PC-3 (cell line): Measurements from ENCODE around the gene TTF1. TPM values are rescaled to one million over a fixed set of nuclear protein-coding genes. Genes with fewer than 3 reads are reported as not detected.
A peak's percentile ranks its signal among the peaks of the same experiment; 100 is the strongest.

Experiments
- ATAC-seq: fragments of 200-7000 bp; cut with Tn5 transposase; 2 replicates; pipeline ENCODE4 v1.9.1; 2020; ENCODE audit warnings: mild to moderate bottlenecking, moderate library complexity
- BruUV-seq: library from RNA; stranded (reverse); fragments of 400-500 nt; replicated peaks from 2 replicates; lab custom pipeline; 2021; lab: Mats Ljungman, UMichigan
- CTCF ChIA-PET: fragments of 300-600 bp; sonication (Branson Sonifier 250); formaldehyde crosslinking; loops from one replicate; lab custom pipeline; 2022; ENCODE audit warnings: antibody characterized with exemption; lab: Charles Lee
- POLR2A ChIA-PET: fragments of 300-600 bp; sonication (Branson Sonifier 250); formaldehyde crosslinking; loops from one replicate; lab custom pipeline; 2022; ENCODE audit warnings: antibody characterized with exemption; ENCODE audit not compliant: unreplicated experiment; lab: Charles Lee
- DNase-seq: peaks from one replicate; pipeline ENCODE4 v3.0.0-alpha.2; 2015
- H2AFZ ChIP-seq: fragments of 300-600 bp; sonication (generic); 2 replicates; pipeline ENCODE4 v1.6.0; 2016; ENCODE audit warnings: antibody characterized with exemption, low read length
- H3F3A ChIP-seq: fragments of 300-600 bp; sonication (generic); one replicate; pipeline ENCODE4 v1.6.0; 2017; ENCODE audit warnings: antibody characterized with exemption, low read length, control low read depth, mild to moderate bottlenecking; ENCODE audit not compliant: unreplicated experiment
- H3K27ac ChIP-seq: fragments of 300-600 bp; sonication (generic); 2 replicates; pipeline ENCODE4 v1.5.1; 2016; ENCODE audit warnings: mild to moderate bottlenecking, low read length
- H3K27me3 ChIP-seq: fragments of 300-600 bp; sonication (generic); 2 replicates; pipeline ENCODE4 v1.6.1; 2016; ENCODE audit warnings: low read length, mixed read lengths
- H3K36me3 ChIP-seq: fragments of 300-600 bp; sonication (generic); 2 replicates; pipeline ENCODE4 v1.6.1; 2016; ENCODE audit warnings: low read depth, mixed run types, low read length, mixed read lengths
- H3K4me1 ChIP-seq: fragments of 300-600 bp; sonication (generic); 2 replicates; pipeline ENCODE4 v1.5.1; 2016; ENCODE audit warnings: low read length; ENCODE audit not compliant: insufficient read depth
- H3K4me2 ChIP-seq: fragments of 300-600 bp; sonication (generic); 2 replicates; pipeline ENCODE4 v1.6.0; 2016; ENCODE audit warnings: low read length
- H3K4me3 ChIP-seq: fragments of 300-600 bp; sonication (generic); 2 replicates; pipeline ENCODE4 v1.5.1; 2016; ENCODE audit warnings: mild to moderate bottlenecking, low read length, mixed read lengths
- H3K79me2 ChIP-seq: fragments of 300-600 bp; sonication (generic); 2 replicates; pipeline ENCODE4 v1.6.1; 2017; ENCODE audit warnings: low read length, mixed read lengths
- H3K9ac ChIP-seq: fragments of 300-600 bp; sonication (generic); 2 replicates; pipeline ENCODE4 v1.6.0; 2016; ENCODE audit warnings: mild to moderate bottlenecking, low read length
- H3K9me2 ChIP-seq: fragments of 300-600 bp; sonication (generic); replicated peaks from 2 replicates; pipeline ENCODE4 v1.6.1; 2016; ENCODE audit warnings: mixed run types, low read length, mixed read lengths
- H3K9me3 ChIP-seq: fragments of 300-600 bp; sonication (generic); 2 replicates; pipeline ENCODE4 v1.6.1; 2016; ENCODE audit warnings: low read length, mixed read lengths
- H4K20me1 ChIP-seq: fragments of 300-600 bp; sonication (generic); 2 replicates; pipeline ENCODE4 v1.6.1; 2016; ENCODE audit warnings: low read length, mixed read lengths
- CTCF ChIP-seq: fragments of 300-600 bp; sonication (generic); conservative IDR thresholded peaks from 2 replicates; pipeline ENCODE4 v1.5.1; 2017; ENCODE audit warnings: antibody characterized with exemption, low read depth, mild to moderate bottlenecking, low read length
- EZH2 ChIP-seq: fragments of 300-600 bp; sonication (generic); IDR thresholded peaks from one replicate; pipeline ENCODE4 v1.6.1; 2017; ENCODE audit warnings: antibody characterized with exemption, mild to moderate bottlenecking, low read length; ENCODE audit not compliant: unreplicated experiment
- EZH2phosphoT487 ChIP-seq: fragments of 300-600 bp; sonication (generic); IDR thresholded peaks from 2 replicates; pipeline ENCODE4 v1.6.1; 2018; ENCODE audit warnings: mild to moderate bottlenecking, antibody characterized with exemption, low read length, borderline replicate concordance
- intact Hi-C: fragments of 100-400 bp; cut with micrococcal nuclease; formaldehyde crosslinking; loops from 2 replicates; pipeline ENCODE4 v1.9.0; 2023
- total RNA-seq: library from RNA; depleted of rRNA; stranded (reverse); fragments of >200 nt; gene quantifications from 2 replicates; pipeline ENCODE4 v1.2.3, GENCODE V29; 2014

The TTF1 gene
- total RNA-seq, 1 experiment from 2014 or later, result 9.6 TPM

GRCh38 chr9:132439153-132439552, 32.5 kb upstream of the TTF1 start:
- Histone ChIP-seq H3F3A (no peaks in the 10 kb centered on the region), H3K4me1 (no peaks in the 10 kb centered on the region), H3K9me3 (no peaks in the 10 kb centered on the region), H3K4me2 (no peak overlapping the region), H3K9ac (no peak overlapping the region), H3K9me2 (no peaks in the 10 kb centered on the region), H2AFZ (no peak overlapping the region), H3K4me3 (no peak overlapping the region), H3K27me3 (peaks cover 23% of the 10 kb centered on the region), H3K79me2 (no peaks in the 10 kb centered on the region), H4K20me1 (no peaks in the 10 kb centered on the region), H3K27ac (no peak overlapping the region), H3K36me3 (no peaks in the 10 kb centered on the region)
- DNase-seq (peak; percentile 48), ATAC-seq (no peak)
- CTCF ChIA-PET, result no interaction called here
- POLR2A ChIA-PET, result no interaction called here
- intact Hi-C loops, result no loop called here
- no TSS peak for BruUV-seq
- TF ChIP-seq EZH2 (no peak), CTCF (no peak), EZH2phosphoT487 (no peak)

- H3K27me3 ChIP-seq, result peaks cover 30% of the 10 kb centered on the region
- H3K4me2 ChIP-seq, result no peak overlapping the region
- no peaks in the 10 kb centered on the region for H4K20me1 ChIP-seq
- DNase-seq (no peak), ATAC-seq (no peak)
- H3K79me2 ChIP-seq, result no peaks in the 10 kb centered on the region
- no peaks in the 10 kb centered on the region for H3K4me1 ChIP-seq
- no peaks in the 10 kb centered on the region for H3F3A ChIP-seq
- no peaks in the 10 kb centered on the region for H3K36me3 ChIP-seq
- BruUV-seq, result no TSS peak
- no peaks in the 10 kb centered on the region for H3K9me3 ChIP-seq
- H3K9ac ChIP-seq, result no peak overlapping the region
- no peak for TF ChIP-seq CTCF
- TF ChIP-seq EZH2phosphoT487, result no peak
- no peak for TF ChIP-seq EZH2
- no peak overlapping the region for H3K27ac ChIP-seq
- no peak overlapping the region for H3K4me3 ChIP-seq
- POLR2A ChIA-PET, result no interaction called here
- H3K9me2 ChIP-seq, result no peaks in the 10 kb centered on the region
- intact Hi-C loops, result no loop called here
- CTCF ChIA-PET, result no interaction called here
- no peak overlapping the region for H2AFZ ChIP-seq
These were observed 28.2 kb upstream of the TTF1 start for GRCh38 chr9:132434881-132435280.

- H3K4me1 ChIP-seq, result no peaks in the 10 kb centered on the region
- DNase-seq (no peak), ATAC-seq (no peak)
- H3K27me3 ChIP-seq, result peaks cover 48% of the 10 kb centered on the region
- no peaks in the 10 kb centered on the region for H3K36me3 ChIP-seq
- no peaks in the 10 kb centered on the region for H4K20me1 ChIP-seq
- POLR2A ChIA-PET, result no interaction called here
- no peak overlapping the region for H2AFZ ChIP-seq
- H3K9ac ChIP-seq, result no peak overlapping the region
- H3K79me2 ChIP-seq, result no peaks in the 10 kb centered on the region
- no peak overlapping the region for H3K4me2 ChIP-seq
- BruUV-seq, result no TSS peak
- H3K9me3 ChIP-seq, result no peaks in the 10 kb centered on the region
- TF ChIP-seq EZH2phosphoT487 (no peak), CTCF (no peak), EZH2 (no peak)
- H3F3A ChIP-seq, result no peaks in the 10 kb centered on the region
- H3K27ac ChIP-seq, result no peak overlapping the region
- CTCF ChIA-PET, result no interaction called here
- no peaks in the 10 kb centered on the region for H3K9me2 ChIP-seq
- intact Hi-C loops, result no loop called here
- H3K4me3 ChIP-seq, result no peak overlapping the region
These were observed 24.4 kb upstream of the TTF1 start for GRCh38 chr9:132430998-132431397.
